ENCODE results near the gene GSN. TPM values are rescaled to one million over a fixed set of nuclear protein-coding genes. Genes with fewer than 3 reads are reported as not detected.

Gene GSN
- total RNA-seq, 1 donor from 2014 or later, result 758 TPM

- intact Hi-C loops (cut with micrococcal nuclease), result no loop called here
- peaks cover 94% of the 10 kb centered on the region for H3K4me1 ChIP-seq
- TF ChIP-seq CTCF (IDR thresholded peaks at IDR 0.05; ENCODE audit: borderline replicate concordance), result no peak
- no peaks in the 10 kb centered on the region for H3K27me3 ChIP-seq (ENCODE audit: low read depth)
- peak; percentile 68 for DNase-seq
- peak overlapping the region; percentile 98 for H3K27ac ChIP-seq (replicated peaks)
- H3K36me3 ChIP-seq, result no peaks in the 10 kb centered on the region
- H3K9me3 ChIP-seq (replicated peaks), result no peaks in the 10 kb centered on the region
- peak overlapping the region; percentile 39 for H3K4me3 ChIP-seq
Measured at GRCh38 chr9:121294866-121295661, 27.1 kb downstream of the GSN start.

GRCh38 chr9:121295662-121296191, 27.8 kb downstream of the GSN start:
- Histone ChIP-seq H3K9me3 (replicated peaks) (no peaks in the 10 kb centered on the region), H3K4me1 (peaks cover 94% of the 10 kb centered on the region), H3K4me3 (peak overlapping the region; percentile 39), H3K27ac (replicated peaks) (peak overlapping the region; percentile 98), H3K27me3 (ENCODE audit: low read depth) (no peaks in the 10 kb centered on the region), H3K36me3 (no peaks in the 10 kb centered on the region)
- no peak for DNase-seq
- TF ChIP-seq CTCF (IDR thresholded peaks at IDR 0.05; ENCODE audit: borderline replicate concordance), result no peak
- intact Hi-C loops (cut with micrococcal nuclease), result no loop called here

GRCh38 chr9:121296213-121297127, 28.5 kb downstream of the GSN start:
- Histone ChIP-seq H3K27me3 (ENCODE audit: low read depth) (no peaks in the 10 kb centered on the region), H3K27ac (replicated peaks) (peak overlapping the region; percentile 98), H3K36me3 (no peaks in the 10 kb centered on the region), H3K9me3 (replicated peaks) (no peaks in the 10 kb centered on the region), H3K4me1 (peaks cover 96% of the 10 kb centered on the region), H3K4me3 (peak overlapping the region; percentile 39)
- no peak for DNase-seq
- intact Hi-C loops (cut with micrococcal nuclease), result no loop called here
- no peak for TF ChIP-seq CTCF (IDR thresholded peaks at IDR 0.05; ENCODE audit: borderline replicate concordance)

GRCh38 chr9:121297389-121297788, 29.4 kb downstream of the GSN start:
- Histone ChIP-seq H3K4me3 (no peak overlapping the region), H3K9me3 (replicated peaks) (no peaks in the 10 kb centered on the region), H3K27me3 (ENCODE audit: low read depth) (no peaks in the 10 kb centered on the region), H3K36me3 (peaks cover 8% of the 10 kb centered on the region), H3K4me1 (peaks cover 98% of the 10 kb centered on the region), H3K27ac (replicated peaks) (peak overlapping the region; percentile 98)
- intact Hi-C loops (cut with micrococcal nuclease), result no loop called here
- no peak for TF ChIP-seq CTCF (IDR thresholded peaks at IDR 0.05; ENCODE audit: borderline replicate concordance)
- no peak for DNase-seq

GRCh38 chr9:121298016-121298538, 30.1 kb downstream of the GSN start:
- Histone ChIP-seq H3K4me1 (peaks cover 98% of the 10 kb centered on the region), H3K27ac (replicated peaks) (peak overlapping the region; percentile 98), H3K27me3 (ENCODE audit: low read depth) (no peaks in the 10 kb centered on the region), H3K4me3 (peak overlapping the region; percentile 72), H3K9me3 (replicated peaks) (no peaks in the 10 kb centered on the region), H3K36me3 (peaks cover 15% of the 10 kb centered on the region)
- intact Hi-C loops (cut with micrococcal nuclease), result no loop called here
- TF ChIP-seq CTCF (IDR thresholded peaks at IDR 0.05; ENCODE audit: borderline replicate concordance), result no peak
- DNase-seq, result no peak
